Liver (tissue), 9 donors: ENCODE measurements around the gene BMPER. TPM values are rescaled to one million over a fixed set of nuclear protein-coding genes. Genes with fewer than 3 reads are reported as not detected.

Source experiments
- DNase-seq: peaks from one replicate; pipeline ENCODE4 v3.0.0-alpha.2; 2017; ENCODE audit warnings: low spot score
- H3K27ac ChIP-seq, 2 donors: one replicate each; pipeline ENCODE4 v1.7.0; 2013; ENCODE audit warnings: inconsistent platforms in 2 of 2, low read length in 2 of 2, control low read depth in 1 of 2, low read depth in 1 of 2, mild to moderate bottlenecking in 1 of 2
- H3K27me3 ChIP-seq, 4 donors: one replicate each; pipeline versions ENCODE4 v1.6.1 to v1.7.0; 2013; ENCODE audit warnings: low read length in 3 of 4, inconsistent platforms in 1 of 4, mild to moderate bottlenecking in 1 of 4, moderate library complexity in 1 of 4; ENCODE audit not compliant: control insufficient read depth in 4 of 4, insufficient read depth in 4 of 4
- H3K36me3 ChIP-seq, 4 donors: one replicate each; pipeline versions ENCODE4 v1.6.1 to v1.7.0; 2013; ENCODE audit warnings: low read length in 3 of 4, mild to moderate bottlenecking in 3 of 4, low read depth in 1 of 4, moderate library complexity in 1 of 4; ENCODE audit not compliant: control insufficient read depth in 4 of 4, insufficient read depth in 3 of 4
- H3K4me1 ChIP-seq, 4 donors: one replicate each; pipeline versions ENCODE4 v1.6.1 to v1.7.0; 2013; ENCODE audit warnings: low read length in 3 of 4, mild to moderate bottlenecking in 3 of 4, moderate library complexity in 1 of 4; ENCODE audit not compliant: control insufficient read depth in 4 of 4, insufficient read depth in 4 of 4
- H3K4me3 ChIP-seq, 3 donors: one replicate each; pipeline versions ENCODE4 v1.6.1 to v1.7.0; 2013; ENCODE audit warnings: low read length in 3 of 3, control low read depth in 1 of 3, low read depth in 1 of 3, mild to moderate bottlenecking in 1 of 3
- H3K9ac ChIP-seq, 2 donors: one replicate each; pipeline ENCODE4 v1.7.0; 2013; ENCODE audit warnings: low read length in 2 of 2, mild to moderate bottlenecking in 2 of 2, moderate library complexity in 2 of 2, control low read depth in 1 of 2, low read depth in 1 of 2
- H3K9me3 ChIP-seq, 4 donors: one replicate each; pipeline versions ENCODE4 v1.6.1 to v1.7.0; 2013; ENCODE audit warnings: low read length in 3 of 4; ENCODE audit not compliant: control insufficient read depth in 4 of 4
- EGR1 ChIP-seq, 2 donors: IDR thresholded peaks; 2 replicates each; pipeline ENCODE4 v1.6.1; 2016 to 2018; ENCODE audit warnings: antibody characterized with exemption in 2 of 2, low read depth in 2 of 2
- FOXA1 ChIP-seq: IDR thresholded peaks from 2 replicates; pipeline ENCODE4 v1.6.1; 2016; ENCODE audit warnings: antibody characterized with exemption
- FOXA2 ChIP-seq: IDR thresholded peaks from 2 replicates; pipeline ENCODE4 v1.6.1; 2016; ENCODE audit warnings: antibody characterized with exemption
- GABPA ChIP-seq, 2 donors: IDR thresholded peaks in 1 of 2; conservative IDR thresholded peaks in 1 of 2; 2 replicates each; pipeline ENCODE4 v1.6.1; 2016; ENCODE audit warnings: antibody characterized with exemption in 2 of 2, mild to moderate bottlenecking in 1 of 2, moderate library complexity in 1 of 2
- HNF4A ChIP-seq, 2 donors: conservative IDR thresholded peaks; 2 replicates each; pipeline ENCODE4 v1.6.1; 2016; ENCODE audit warnings: antibody characterized with exemption in 2 of 2, mild to moderate bottlenecking in 2 of 2
- HNF4G ChIP-seq: IDR thresholded peaks from 2 replicates; pipeline ENCODE4 v1.6.1; 2016; ENCODE audit warnings: antibody characterized with exemption
- JUND ChIP-seq, 2 donors: IDR thresholded peaks; 2 replicates each; pipeline ENCODE4 v1.6.1; 2016; ENCODE audit warnings: antibody characterized with exemption in 2 of 2
- MAX ChIP-seq: IDR thresholded peaks from 2 replicates; pipeline ENCODE4 v1.6.1; 2016; ENCODE audit warnings: antibody characterized with exemption
- NR2F2 ChIP-seq: IDR thresholded peaks from 2 replicates; pipeline ENCODE4 v1.6.1; 2016; ENCODE audit warnings: antibody characterized with exemption
- RAD21 ChIP-seq, 2 donors: IDR thresholded peaks; 2 replicates each; pipeline ENCODE4 v1.6.1; 2016; ENCODE audit warnings: antibody characterized with exemption in 2 of 2, mild to moderate bottlenecking in 2 of 2
- REST ChIP-seq: IDR thresholded peaks from 2 replicates; pipeline ENCODE4 v1.6.1; 2016; ENCODE audit warnings: antibody characterized with exemption, mild to moderate bottlenecking
- SP1 ChIP-seq: IDR thresholded peaks from 2 replicates; pipeline ENCODE4 v1.6.1; 2018; ENCODE audit warnings: antibody characterized with exemption, mild to moderate bottlenecking
- TAF1 ChIP-seq: conservative IDR thresholded peaks from 2 replicates; pipeline ENCODE4 v1.6.1; 2016; ENCODE audit warnings: antibody characterized with exemption, mild to moderate bottlenecking
- YY1 ChIP-seq: IDR thresholded peaks from 2 replicates; pipeline ENCODE4 v1.6.1; 2016; ENCODE audit warnings: antibody characterized with exemption, mild to moderate bottlenecking
- ZBTB33 ChIP-seq: IDR thresholded peaks from 2 replicates; pipeline ENCODE4 v1.6.1; 2016; ENCODE audit warnings: antibody characterized with exemption
- WGBS: extraction: QIAGEN DNeasy Blood & Tissue Kit; methylation state at CpG from one replicate; pipeline ENCODE4 v1.1.7; 2013; 5-methylcytosine and 5-hydroxymethylcytosine counted together
- polyA plus RNA-seq, 2 donors: library from polyadenylated mRNA; stranded (reverse) in 1 of 2; unstranded in 1 of 2; fragments of 200-250 nt in 1 of 2; fragments of >200 nt in 1 of 2; fragmentation: Nextera tagmentation in 1 of 2; extraction: Ambion mirVana in 1 of 2; gene quantifications; one replicate each; pipeline versions ENCODE4 v1.2.1 to v1.2.3, GENCODE V29; 2013 to 2015
- total RNA-seq, 2 donors: library from RNA; depleted of rRNA; stranded (reverse); fragments of >200 nt; gene quantifications; one replicate each; pipeline ENCODE4 v1.2.3, GENCODE V29; 2014
- donor health status: healthy.
- donor health status: healthy.
- donor health status: healthy.
- donor health status: healthy.
- donor health status: healthy.

BMPER gene
- total and polyA plus RNA-seq, 4 donors = 4.0 to 8.5 (median 6.2) TPM

- no peak for TF ChIP-seq REST
These were observed 186.1 kb downstream of the BMPER start (continued) for GRCh38 chr7:34091321-34091917.

GRCh38 chr7:34093276-34093675 lies 187.9 kb downstream of the BMPER start:
- TF ChIP-seq YY1 (no peak), HNF4G (no peak), GABPA (IDR thresholded peaks at IDR 0.05 in 1 of 2, conservative IDR thresholded peaks at IDR 0.05 in 1 of 2) (no peak), NR2F2 (no peak), JUND (IDR thresholded peaks at IDR 0.05) (no peak), TAF1 (no peak), FOXA2 (no peak), MAX (no peak), REST (no peak), HNF4A (conservative IDR thresholded peaks at IDR 0.05) (no peak), EGR1 (IDR thresholded peaks at IDR 0.05; ENCODE audit: low read depth in 2 of 2) (no peak), SP1 (no peak), FOXA1 (no peak), RAD21 (IDR thresholded peaks at IDR 0.05) (no peak), ZBTB33 (no peak)
- Histone ChIP-seq H3K9ac (no peak overlapping the region), H3K4me1 (peaks cover 0 to 2% (median 0%) of the 10 kb centered on the region in 4 donors), H3K27me3 (peaks cover 0 to 4% (median 0%) of the 10 kb centered on the region in 4 donors), H3K9me3 (no peaks in the 10 kb centered on the region), H3K4me3 (no peak overlapping the region), H3K36me3 (no peaks in the 10 kb centered on the region), H3K27ac (no peak overlapping the region)
- WGBS = 92% methylated on average over 3 of the region's 3 CpGs
- DNase-seq = no peak
